22Rv1 (cell line): ENCODE data around the gene OPRM1.
A peak's percentile ranks its signal among the peaks of the same experiment; 100 is the strongest.

ENCODE experiments used
- H3K27ac ChIP-seq: fragments of 450-650 bp; 2 replicates; pipeline ENCODE4 v1.5.1; 2017
- ZFX ChIP-seq: fragments of 450-650 bp; IDR thresholded peaks from 2 replicates; pipeline ENCODE4 v1.6.1; 2017; ENCODE audit warnings: antibody characterized with exemption, borderline replicate concordance
- TF ChIP-seq, protein P1 (sequence below): fragments of 450-650 bp; IDR thresholded peaks from 2 replicates; pipeline ENCODE4 v1.5.1; 2017; ENCODE audit warnings: mild to moderate bottlenecking

Gene OPRM1

GRCh38 chr6:154138793-154139192, 99.8 kb downstream of the OPRM1 start:
- TF ChIP-seq, protein P1, sequence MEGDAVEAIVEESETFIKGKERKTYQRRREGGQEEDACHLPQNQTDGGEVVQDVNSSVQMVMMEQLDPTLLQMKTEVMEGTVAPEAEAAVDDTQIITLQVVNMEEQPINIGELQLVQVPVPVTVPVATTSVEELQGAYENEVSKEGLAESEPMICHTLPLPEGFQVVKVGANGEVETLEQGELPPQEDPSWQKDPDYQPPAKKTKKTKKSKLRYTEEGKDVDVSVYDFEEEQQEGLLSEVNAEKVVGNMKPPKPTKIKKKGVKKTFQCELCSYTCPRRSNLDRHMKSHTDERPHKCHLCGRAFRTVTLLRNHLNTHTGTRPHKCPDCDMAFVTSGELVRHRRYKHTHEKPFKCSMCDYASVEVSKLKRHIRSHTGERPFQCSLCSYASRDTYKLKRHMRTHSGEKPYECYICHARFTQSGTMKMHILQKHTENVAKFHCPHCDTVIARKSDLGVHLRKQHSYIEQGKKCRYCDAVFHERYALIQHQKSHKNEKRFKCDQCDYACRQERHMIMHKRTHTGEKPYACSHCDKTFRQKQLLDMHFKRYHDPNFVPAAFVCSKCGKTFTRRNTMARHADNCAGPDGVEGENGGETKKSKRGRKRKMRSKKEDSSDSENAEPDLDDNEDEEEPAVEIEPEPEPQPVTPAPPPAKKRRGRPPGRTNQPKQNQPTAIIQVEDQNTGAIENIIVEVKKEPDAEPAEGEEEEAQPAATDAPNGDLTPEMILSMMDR, result no peak
- no peak for TF ChIP-seq ZFX
- H3K27ac ChIP-seq, result no peak overlapping the region

GRCh38 chr6:154139892-154140291, 100.9 kb downstream of the OPRM1 start:
- H3K27ac ChIP-seq, result no peak overlapping the region

GRCh38 chr6:154140743-154141142, 101.7 kb downstream of the OPRM1 start:
- TF ChIP-seq, protein P1, result no peak
- TF ChIP-seq ZFX, result no peak
- no peak overlapping the region for H3K27ac ChIP-seq

More at GRCh38 chr6:154139892-154140291, 100.9 kb downstream of the OPRM1 start:
- TF ChIP-seq, protein P1, result no peak
- no peak for TF ChIP-seq ZFX

- no peak overlapping the region for H3K27ac ChIP-seq
- TF ChIP-seq ZFX, result no peak
- TF ChIP-seq, protein P1, result no peak
Measured at GRCh38 chr6:154143753-154144152, 104.7 kb downstream of the OPRM1 start.

DNA sequence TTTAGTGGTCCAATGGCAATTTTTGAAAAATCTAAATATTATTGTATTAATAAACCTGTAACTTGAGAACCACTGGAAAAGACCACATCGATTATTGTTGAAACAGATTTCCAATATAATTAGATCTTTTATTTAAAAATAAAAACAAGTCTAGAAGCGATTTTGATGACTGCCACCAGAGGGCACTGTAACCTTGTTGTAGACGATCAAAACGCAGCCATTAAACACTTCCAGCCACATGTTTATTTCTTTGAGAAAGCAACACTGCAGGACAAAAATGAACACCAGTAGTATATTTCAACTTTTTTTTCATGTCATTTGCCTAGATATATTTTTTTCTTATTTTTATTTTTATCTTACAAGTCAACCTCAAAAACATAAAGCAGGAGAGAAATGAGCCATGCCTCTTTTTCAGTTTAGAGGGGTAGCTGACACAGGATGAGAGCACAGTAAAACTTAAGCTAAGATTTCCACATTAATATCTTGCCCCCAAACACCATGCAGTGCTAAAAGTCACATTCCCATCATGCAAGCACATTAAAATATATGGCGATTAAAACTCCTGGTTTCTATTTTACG, 115.4 kb downstream of the OPRM1 start:
- H3K27ac ChIP-seq, result no peak overlapping the region
- no peak for TF ChIP-seq ZFX
- TF ChIP-seq, protein P1, result peak; percentile 81

GRCh38 chr6:154156135-154156896, 117.3 kb downstream of the OPRM1 start:
- no peak for TF ChIP-seq ZFX
- TF ChIP-seq, protein P1, result peak; percentile 60
- no peak overlapping the region for H3K27ac ChIP-seq

DNA sequence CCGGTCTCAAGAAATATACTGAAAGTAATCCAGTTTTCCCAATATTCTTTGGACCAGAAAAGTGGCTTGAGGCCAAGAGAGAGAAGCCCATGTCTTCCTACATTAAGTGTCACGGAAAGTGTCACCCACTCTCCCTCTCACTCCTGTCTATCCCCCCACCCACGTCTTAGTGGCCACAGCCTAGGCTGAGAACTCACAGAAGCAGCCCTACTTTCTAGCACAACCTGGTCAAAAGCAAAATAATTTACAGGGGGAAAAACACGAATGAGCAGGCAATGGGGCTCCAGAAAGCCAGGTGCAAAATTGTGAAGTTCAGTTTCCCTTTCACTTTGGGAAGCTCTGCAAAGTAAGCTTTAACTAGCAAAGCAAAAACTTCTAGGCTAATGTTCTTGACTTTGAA, 118.0 kb downstream of the OPRM1 start:
- no peak for TF ChIP-seq ZFX
- TF ChIP-seq, protein P1, result no peak
- H3K27ac ChIP-seq, result no peak overlapping the region
